Urinary bladder (tissue), 4 donors: ENCODE data around the gene TMEM156. TPM values are rescaled to one million over a fixed set of nuclear protein-coding genes. Genes with fewer than 3 reads are reported as not detected.

ENCODE experiments used
- DNase-seq: peaks from one replicate; pipeline ENCODE4 v3.0.0-alpha.2; 2015; ENCODE audit errors: extremely low spot score
- H3K27ac ChIP-seq: one replicate; pipeline ENCODE4 v1.5.1; 2013; ENCODE audit warnings: low read depth, mild to moderate bottlenecking, moderate library complexity
- H3K36me3 ChIP-seq: one replicate; pipeline ENCODE4 v1.6.1; 2013; ENCODE audit warnings: mild to moderate bottlenecking, moderate library complexity; ENCODE audit not compliant: insufficient read depth
- H3K4me1 ChIP-seq: one replicate; pipeline ENCODE4 v1.6.1; 2013; ENCODE audit warnings: mild to moderate bottlenecking, moderate library complexity; ENCODE audit not compliant: insufficient read depth
- H3K4me3 ChIP-seq: one replicate; pipeline ENCODE4 v1.5.1; 2013; ENCODE audit warnings: low read depth, low read length
- WGBS: extraction: QIAGEN DNeasy Blood & Tissue Kit; methylation state at CpG from one replicate; pipeline ENCODE4 v1.1.7; 2013; 5-methylcytosine and 5-hydroxymethylcytosine counted together
- polyA plus RNA-seq: library from polyadenylated mRNA; stranded (reverse); fragments of 200-250 nt; gene quantifications from one replicate; pipeline ENCODE4 v1.2.3, GENCODE V29; 2013
- total RNA-seq: library from RNA; depleted of rRNA; stranded (reverse); fragments of >200 nt; gene quantifications from one replicate; pipeline ENCODE4 v1.2.3, GENCODE V29; 2014
- donor health status: healthy with polysubstance abuse.
- donor health status: healthy.

The TMEM156 gene
- total and polyA plus RNA-seq, 2 donors, result 0.53 to 0.74 TPM

- H3K4me3 ChIP-seq, result no peak overlapping the region
- DNase-seq, result no peak
- H3K36me3 ChIP-seq, result no peaks in the 10 kb centered on the region
- WGBS, result 78% methylated on average over 2 of the region's 2 CpGs
- no peaks in the 10 kb centered on the region for H3K4me1 ChIP-seq
- H3K27ac ChIP-seq, result no peak overlapping the region
Measured at GRCh38 chr4:39050590-39050989, 18.4 kb upstream of the TMEM156 start.

- DNase-seq, result no peak
- Histone ChIP-seq H3K4me3 (no peak overlapping the region), H3K27ac (no peak overlapping the region), H3K36me3 (no peaks in the 10 kb centered on the region), H3K4me1 (no peaks in the 10 kb centered on the region)
- 80% methylated on average over 1 of the region's 1 CpG for WGBS
Measured at GRCh38 chr4:39048311-39048710, 16.1 kb upstream of the TMEM156 start.

GRCh38 chr4:39047681-39048080 is 15.5 kb upstream of the TMEM156 start:
- no peak for DNase-seq

GRCh38 chr4:39046249-39046648 is 14.0 kb upstream of the TMEM156 start:
- no peak overlapping the region for H3K4me3 ChIP-seq
- no peaks in the 10 kb centered on the region for H3K4me1 ChIP-seq
- DNase-seq, result no peak
- H3K27ac ChIP-seq, result no peak overlapping the region
- 85% methylated on average over 8 of the region's 8 CpGs for WGBS
- no peaks in the 10 kb centered on the region for H3K36me3 ChIP-seq

More at GRCh38 chr4:39047681-39048080, 15.5 kb upstream of the TMEM156 start:
- no peak overlapping the region for H3K4me3 ChIP-seq
- WGBS, result 65% methylated on average over 2 of the region's 2 CpGs
- H3K4me1 ChIP-seq, result no peaks in the 10 kb centered on the region
- H3K27ac ChIP-seq, result no peak overlapping the region
- no peaks in the 10 kb centered on the region for H3K36me3 ChIP-seq

- Histone ChIP-seq H3K4me3 (peak overlapping the region; percentile 96), H3K36me3 (no peaks in the 10 kb centered on the region), H3K4me1 (no peaks in the 10 kb centered on the region), H3K27ac (no peak overlapping the region)
- WGBS, result 26% methylated on average over 3 of the region's 3 CpGs
- DNase-seq, result no peak
Measured at GRCh38 chr4:39045827-39046221, 13.6 kb upstream of the TMEM156 start.

GRCh38 chr4:39044956-39045826 is 13.0 kb upstream of the TMEM156 start:
- DNase-seq, result no peak
- H3K4me3 ChIP-seq, result peak overlapping the region; percentile 96
- under 1% methylated on average over 82 of the region's 82 CpGs for WGBS
- no peaks in the 10 kb centered on the region for H3K4me1 ChIP-seq
- H3K27ac ChIP-seq, result peak overlapping the region; percentile 66
- H3K36me3 ChIP-seq, result no peaks in the 10 kb centered on the region

GRCh38 chr4:39044364-39044955 is 12.3 kb upstream of the TMEM156 start:
- under 1% methylated on average over 53 of the region's 54 CpGs for WGBS
- Histone ChIP-seq H3K4me1 (no peaks in the 10 kb centered on the region), H3K4me3 (peak overlapping the region; percentile 96), H3K27ac (peak overlapping the region; percentile 66), H3K36me3 (no peaks in the 10 kb centered on the region)
- DNase-seq, result peak; percentile 80

- H3K27ac ChIP-seq, result peak overlapping the region; percentile 16
- no peaks in the 10 kb centered on the region for H3K36me3 ChIP-seq
- H3K4me1 ChIP-seq, result no peaks in the 10 kb centered on the region
- no peak for DNase-seq
- H3K4me3 ChIP-seq, result peak overlapping the region; percentile 96
- 14% methylated on average over 8 of the region's 8 CpGs for WGBS
Measured at GRCh38 chr4:39043861-39044363, 11.7 kb upstream of the TMEM156 start.

- no peak for DNase-seq
- 31% methylated on average over 10 of the region's 10 CpGs for WGBS
- H3K4me1 ChIP-seq, result no peaks in the 10 kb centered on the region
- no peak overlapping the region for H3K4me3 ChIP-seq
- peak overlapping the region; percentile 16 for H3K27ac ChIP-seq
- no peaks in the 10 kb centered on the region for H3K36me3 ChIP-seq
Measured at GRCh38 chr4:39043058-39043860, 11.1 kb upstream of the TMEM156 start.

GRCh38 chr4:39042366-39042765 is 10.2 kb upstream of the TMEM156 start:
- no peak for DNase-seq
- Histone ChIP-seq H3K4me3 (no peak overlapping the region), H3K36me3 (no peaks in the 10 kb centered on the region), H3K4me1 (no peaks in the 10 kb centered on the region), H3K27ac (no peak overlapping the region)
- 74% methylated on average over 1 of the region's 1 CpG for WGBS

GRCh38 chr4:39039108-39039507 is 6.9 kb upstream of the TMEM156 start:
- WGBS, result 94% methylated on average over 3 of the region's 3 CpGs
- Histone ChIP-seq H3K4me3 (no peak overlapping the region), H3K27ac (no peak overlapping the region), H3K36me3 (no peaks in the 10 kb centered on the region), H3K4me1 (no peaks in the 10 kb centered on the region)
- no peak for DNase-seq

- no peaks in the 10 kb centered on the region for H3K36me3 ChIP-seq
- 55% methylated on average over 3 of the region's 3 CpGs for WGBS
- H3K4me3 ChIP-seq, result no peak overlapping the region
- no peak for DNase-seq
- H3K27ac ChIP-seq, result no peak overlapping the region
- H3K4me1 ChIP-seq, result no peaks in the 10 kb centered on the region
Measured at GRCh38 chr4:39037941-39038340, 5.7 kb upstream of the TMEM156 start.

GRCh38 chr4:39037491-39037825 is 5.2 kb upstream of the TMEM156 start:
- no peak overlapping the region for H3K27ac ChIP-seq
- H3K4me1 ChIP-seq, result no peaks in the 10 kb centered on the region
- DNase-seq, result no peak
- H3K4me3 ChIP-seq, result no peak overlapping the region
- 66% methylated on average over 4 of the region's 4 CpGs for WGBS
- no peaks in the 10 kb centered on the region for H3K36me3 ChIP-seq
